OCI-LY7 (cell line): ENCODE measurements around the gene PIWIL1.

Experiments used
- CTCF ChIP-seq: fragments of 200-600 bp; sonication (generic); conservative IDR thresholded peaks from 2 replicates; pipeline ENCODE4 v1.5.1; 2014; ENCODE audit warnings: mild to moderate bottlenecking, antibody characterized with exemption, low read length, moderate library complexity, mixed read lengths
- EZH2phosphoT487 ChIP-seq: fragments of 200-600 bp; sonication (generic); IDR thresholded peaks from 2 replicates; pipeline ENCODE4 v1.6.1; 2018; ENCODE audit warnings: low read depth, borderline replicate concordance, mild to moderate bottlenecking, mixed run types, antibody characterized with exemption, low read length, moderate library complexity, mixed read lengths

GRCh38 chr12:130419116-130419515 lies 81.4 kb downstream of the PIWIL1 start:
- TF ChIP-seq CTCF (no peak), EZH2phosphoT487 (no peak)
